Stimulated activated CD8-positive, alpha-beta memory T cell treated with anti-CD3 and anti-CD28 coated beads, Interleukin-12 subunit alpha, Interleukin-12 subunit beta, amount 100 ng/mL, for 24 hours (primary cell): ENCODE results near the gene UVRAG.
A peak's percentile ranks its signal among the peaks of the same experiment; 100 is the strongest.

ENCODE experiments used
- DNase-seq: peaks from one replicate; pipeline ENCODE4 v3.0.0-alpha.2; 2020; ENCODE audit errors: extremely low read depth

UVRAG gene

DNA sequence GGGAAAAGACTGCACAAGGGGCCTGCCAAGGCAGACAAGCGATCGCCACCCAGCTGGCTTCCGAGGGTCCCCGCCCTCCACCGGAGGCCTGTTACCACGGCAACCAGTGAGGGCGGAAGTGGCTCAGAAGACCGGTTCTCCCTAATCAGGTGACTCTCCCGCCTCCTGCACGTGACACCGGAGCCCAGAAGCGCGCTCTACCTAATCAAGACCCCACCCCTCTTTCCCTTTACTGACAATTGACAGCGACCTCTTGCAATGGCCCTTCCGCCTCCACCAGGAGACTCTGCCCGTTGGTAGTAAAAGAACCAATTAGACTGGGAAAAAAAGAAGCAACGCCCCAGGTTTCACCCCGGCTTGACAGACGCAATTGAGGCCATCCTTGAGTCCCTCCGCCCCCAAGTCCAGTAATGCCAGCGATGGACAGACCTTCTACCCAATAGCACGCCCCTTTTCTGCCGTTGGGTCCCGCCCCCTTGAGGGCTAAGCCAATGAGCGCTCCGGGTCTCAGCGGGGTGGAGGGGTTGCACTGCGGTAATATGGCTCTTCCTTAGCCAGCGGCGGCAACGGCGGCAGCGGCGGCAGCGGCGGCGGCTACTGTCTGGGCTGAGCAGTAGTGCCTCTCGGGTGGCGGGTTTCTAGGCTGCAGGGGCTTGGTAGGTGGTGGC, at the start of gene UVRAG:
Gene UVRAG (plus strand): TSS at position 534 of the 668 bp plus-strand sequence. CDS start 198 bp downstream, outside the sequence.
- peak; percentile 94 for DNase-seq

DNA sequence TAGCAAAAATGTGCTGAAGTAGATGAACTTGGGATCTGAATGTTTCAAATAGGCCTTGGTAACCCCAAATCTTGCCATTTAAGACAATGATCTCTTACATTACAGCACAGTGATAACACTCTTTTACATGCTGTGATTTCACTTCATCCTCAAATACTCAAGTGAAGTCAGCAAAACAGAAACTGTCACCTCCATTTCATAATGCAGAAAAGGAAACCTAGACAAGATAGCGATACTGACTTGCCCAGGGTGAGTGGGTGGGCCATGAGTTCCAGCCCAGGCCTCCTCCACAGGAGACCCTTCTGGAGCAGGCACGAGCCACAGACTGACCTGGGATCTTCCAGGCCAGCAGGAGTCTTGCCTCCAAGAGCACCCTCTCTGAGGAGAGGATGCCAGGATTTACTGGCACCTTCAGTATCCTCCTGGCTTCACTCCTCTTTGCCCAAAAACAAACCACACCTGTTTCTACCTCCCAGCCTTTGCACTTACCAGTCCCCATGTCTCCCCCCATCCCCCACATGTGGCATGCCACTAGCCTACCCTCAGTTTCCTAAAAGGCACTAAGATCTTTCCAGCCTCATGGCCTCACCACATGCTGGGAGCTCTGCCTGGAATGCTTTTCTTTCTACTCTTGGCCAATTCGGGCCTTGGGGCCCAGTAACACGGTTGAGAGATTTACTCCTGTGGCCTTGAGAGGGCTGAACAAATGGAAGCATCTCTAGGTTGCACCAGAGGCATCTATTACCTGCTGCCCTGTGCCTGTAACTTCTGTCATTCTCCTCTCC, 48.4 kb upstream of the UVRAG start:
- DNase-seq, result no peak

DNA sequence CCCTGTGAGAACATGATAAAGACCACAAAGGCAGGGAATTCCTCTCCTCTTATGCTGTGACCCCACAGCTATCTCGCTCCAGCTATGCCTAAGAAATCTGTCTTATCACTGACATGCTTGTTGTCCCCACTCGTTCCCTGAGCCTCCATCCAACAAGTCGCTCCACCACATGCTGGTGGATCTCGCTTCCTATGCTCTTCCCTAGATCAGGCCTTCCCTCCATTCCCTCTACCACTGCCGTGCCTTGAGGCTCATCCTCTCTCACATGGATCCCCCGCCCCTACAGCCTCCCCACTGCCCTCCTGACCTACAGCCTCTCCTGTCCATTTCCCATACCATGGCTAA, 47.8 kb upstream of the UVRAG start:
- no peak for DNase-seq

DNA sequence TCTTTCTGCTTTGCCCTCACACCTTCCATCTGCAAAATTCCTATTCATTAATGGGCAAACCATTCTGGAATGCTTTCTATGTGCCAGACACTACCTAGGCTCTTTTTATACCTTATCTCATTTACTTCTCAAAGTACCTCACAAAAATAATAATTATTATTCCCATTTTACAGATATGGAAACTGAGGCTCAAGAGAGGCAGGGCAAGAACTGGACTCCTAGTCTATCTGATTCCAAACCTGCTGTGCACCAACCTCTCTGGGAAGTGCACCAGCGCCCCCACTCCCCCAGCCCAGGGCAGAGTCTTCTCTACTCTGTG, 47.3 kb upstream of the UVRAG start:
- no peak for DNase-seq

DNA sequence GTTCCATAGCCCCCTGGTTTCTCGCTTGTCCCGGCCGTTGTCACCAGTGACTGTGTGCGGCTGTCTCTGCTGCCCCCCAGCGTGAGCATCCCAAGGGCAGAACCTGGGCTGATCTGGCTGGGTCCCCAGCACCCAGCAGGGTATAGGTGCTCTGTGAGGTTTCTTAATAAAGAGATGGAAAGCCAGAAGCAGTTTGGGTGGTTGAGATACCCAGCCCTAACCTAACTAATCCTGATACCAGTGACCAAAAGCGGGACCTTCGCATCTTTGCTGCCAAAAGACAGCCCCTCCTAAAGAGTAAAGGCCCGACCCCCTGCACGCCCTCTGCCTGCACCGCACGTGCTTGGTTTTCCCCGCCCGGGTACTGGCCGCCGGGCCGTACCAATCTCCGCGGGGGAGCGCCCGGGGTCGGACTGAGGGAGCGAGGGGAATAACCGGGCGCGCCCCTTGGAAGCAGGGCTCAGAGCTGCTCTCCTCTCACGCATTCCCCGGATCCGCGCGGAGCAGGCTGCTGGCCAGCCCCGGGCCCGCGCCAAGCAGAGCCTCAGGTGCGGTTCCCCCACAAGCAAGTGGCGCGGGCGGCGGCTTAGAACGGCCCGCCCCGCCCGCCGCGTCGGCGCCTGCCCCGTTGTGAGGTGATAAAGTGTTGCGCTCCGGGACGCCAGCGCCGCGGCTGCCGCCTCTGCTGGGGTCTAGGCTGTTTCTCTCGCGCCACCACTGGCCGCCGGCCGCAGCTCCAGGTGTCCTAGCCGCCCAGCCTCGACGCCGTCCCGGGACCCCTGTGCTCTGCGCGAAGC, 46.7 kb upstream of the UVRAG start, which contains the start of gene DGAT2:
Gene DGAT2 (plus strand): TSS at position 667 of the 797 bp plus-strand sequence. CDS start 214 bp downstream, outside the sequence.
- DNase-seq, result peak; percentile 33

DNA sequence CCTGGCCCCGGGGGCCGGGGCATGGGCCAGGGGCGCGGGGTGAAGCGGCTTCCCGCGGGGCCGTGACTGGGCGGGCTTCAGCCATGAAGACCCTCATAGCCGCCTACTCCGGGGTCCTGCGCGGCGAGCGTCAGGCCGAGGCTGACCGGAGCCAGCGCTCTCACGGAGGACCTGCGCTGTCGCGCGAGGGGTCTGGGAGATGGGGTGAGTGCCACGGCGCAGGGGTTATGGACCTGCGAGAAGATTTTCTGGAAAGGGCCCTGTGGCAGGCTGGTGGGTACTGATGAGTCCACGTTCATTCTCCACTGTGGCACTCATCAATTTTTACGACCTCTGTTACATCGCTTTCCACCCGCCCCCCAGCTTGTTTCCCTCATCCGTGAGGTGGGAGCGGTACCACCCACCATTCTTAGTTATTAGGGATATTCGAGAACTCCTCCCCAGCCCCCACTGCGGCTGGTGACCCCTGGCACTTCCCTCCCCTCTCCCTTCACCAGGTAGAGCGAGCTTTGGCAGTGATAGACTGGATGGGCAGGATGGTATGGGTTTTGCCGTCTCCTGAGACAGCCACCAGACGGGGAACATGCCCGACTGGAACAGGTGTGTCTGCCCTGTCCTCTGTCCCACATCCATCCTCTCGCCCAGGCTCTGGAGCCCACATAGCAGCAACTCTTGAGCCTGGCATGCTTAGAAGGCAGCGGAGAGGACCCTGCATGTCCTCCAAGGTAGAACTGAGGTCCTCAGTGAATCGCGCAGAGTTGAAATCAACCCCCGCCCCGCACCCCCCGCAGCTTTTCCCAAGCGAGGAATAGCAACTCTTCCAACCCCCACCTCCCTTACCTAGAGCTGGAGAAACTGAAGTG, 45.9 kb upstream of the UVRAG start:
- no peak for DNase-seq

DNA sequence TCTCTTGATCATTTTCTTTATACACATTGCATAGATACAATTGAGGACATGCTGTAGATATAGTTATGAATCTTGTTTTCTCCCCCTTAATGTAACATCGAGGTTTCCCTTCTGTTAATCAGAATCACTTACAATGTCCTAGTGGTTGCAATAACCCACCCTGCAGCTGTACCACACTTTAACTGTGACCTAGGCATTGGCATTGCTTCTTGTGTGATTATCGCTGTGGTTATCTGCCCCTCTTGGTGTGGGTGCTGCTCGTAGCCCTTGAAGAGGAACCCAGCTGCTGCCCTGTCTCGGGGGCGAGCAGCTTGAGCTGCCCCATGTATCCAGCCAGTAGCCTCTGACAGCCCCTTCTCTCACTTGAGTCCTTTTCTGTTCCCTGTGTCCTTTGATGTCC, 44.9 kb upstream of the UVRAG start:
- no peak for DNase-seq

DNA sequence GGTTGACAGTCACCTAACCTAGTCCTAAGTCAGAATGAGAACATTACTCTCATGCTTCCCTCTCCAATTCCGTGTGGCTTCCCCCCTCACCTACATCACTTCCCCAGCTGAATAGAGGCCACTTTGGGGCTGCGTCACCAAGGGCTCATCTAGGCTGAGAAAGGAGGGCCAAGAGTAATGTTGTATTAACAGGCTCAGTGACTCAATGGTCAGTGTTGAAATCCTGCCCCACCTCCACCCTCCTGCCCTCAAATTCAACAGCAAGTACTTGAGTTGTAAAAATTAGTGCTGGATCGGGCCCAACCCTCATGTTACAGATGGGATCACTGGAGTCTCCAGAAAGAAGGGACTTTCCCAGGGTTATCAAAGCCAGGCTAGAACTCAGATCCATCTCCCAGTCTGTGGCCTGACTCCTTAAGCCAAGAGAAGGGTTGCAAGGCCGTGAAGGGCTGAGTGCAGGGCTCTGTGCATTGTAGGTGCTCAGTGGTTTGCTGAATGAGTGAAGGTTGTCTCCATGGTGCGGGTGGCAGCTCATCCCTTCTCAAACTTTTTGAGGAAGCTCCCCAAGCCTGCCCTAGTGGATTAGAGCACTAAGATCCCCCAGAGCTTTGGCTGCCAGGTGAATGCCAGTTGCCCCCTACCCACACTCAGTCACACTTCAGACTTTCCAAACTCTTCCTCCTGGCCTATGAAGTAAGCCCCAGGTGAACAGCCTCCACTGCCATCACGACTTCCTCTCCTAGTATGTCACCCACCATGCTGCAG, 43.2 kb upstream of the UVRAG start:
- DNase-seq, result no peak

DNA sequence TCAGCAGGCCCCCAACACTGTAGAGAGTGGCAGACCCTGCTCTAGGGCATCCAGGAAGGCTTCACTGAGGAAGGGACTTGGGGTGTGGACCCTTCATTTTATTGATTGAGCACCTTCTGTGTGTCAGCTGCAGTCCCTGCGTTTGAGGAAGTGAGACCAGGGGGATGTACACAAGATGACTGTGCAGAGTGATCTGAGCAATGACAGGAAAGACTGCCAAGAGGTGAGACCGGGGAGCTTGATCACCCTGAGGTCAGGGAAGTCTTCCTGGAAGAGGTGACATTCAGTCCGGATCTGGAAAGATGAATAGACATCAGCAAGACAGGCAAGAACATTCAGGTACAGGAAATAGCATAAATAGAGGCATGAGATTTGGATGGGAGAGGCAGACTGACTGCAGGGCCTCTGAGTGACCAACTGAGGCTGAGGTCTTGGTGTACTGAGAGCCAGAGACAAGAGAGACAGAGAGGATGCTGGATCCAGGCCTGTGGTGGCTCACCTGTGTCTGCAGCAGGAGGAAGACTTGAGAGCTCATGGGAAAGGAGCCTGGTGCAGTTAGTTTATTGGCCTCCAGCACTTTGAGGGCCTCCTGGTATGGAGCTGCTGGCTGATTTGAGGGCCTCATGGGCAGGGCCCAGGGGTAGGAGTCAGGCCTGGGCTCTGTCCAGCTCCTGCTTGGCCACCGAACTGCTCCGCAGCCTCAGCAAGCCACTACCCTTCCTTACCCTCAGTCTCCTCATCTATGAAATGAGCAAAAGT, 41.2 kb upstream of the UVRAG start:
- DNase-seq, result no peak

DNA sequence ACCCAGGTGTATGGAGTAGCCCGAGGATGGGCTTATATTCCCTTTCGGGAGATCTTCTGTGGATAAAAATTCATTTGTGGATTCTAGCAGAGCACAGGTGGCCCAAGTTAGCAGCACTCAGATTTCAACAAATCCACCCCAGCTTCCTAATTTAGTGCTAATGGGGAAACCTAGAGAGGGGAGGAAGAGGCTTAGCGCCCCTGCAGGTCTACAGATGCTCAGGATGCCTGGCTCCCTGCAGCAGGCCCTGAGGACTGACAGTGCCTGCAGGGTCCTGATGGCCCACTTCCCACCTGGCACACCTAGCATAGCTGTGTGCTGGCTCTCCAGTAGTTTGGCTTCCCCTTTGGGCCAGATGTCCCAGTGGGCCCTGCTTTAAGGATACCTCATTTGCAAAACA, 40.0 kb upstream of the UVRAG start:
- DNase-seq, result no peak

DNA sequence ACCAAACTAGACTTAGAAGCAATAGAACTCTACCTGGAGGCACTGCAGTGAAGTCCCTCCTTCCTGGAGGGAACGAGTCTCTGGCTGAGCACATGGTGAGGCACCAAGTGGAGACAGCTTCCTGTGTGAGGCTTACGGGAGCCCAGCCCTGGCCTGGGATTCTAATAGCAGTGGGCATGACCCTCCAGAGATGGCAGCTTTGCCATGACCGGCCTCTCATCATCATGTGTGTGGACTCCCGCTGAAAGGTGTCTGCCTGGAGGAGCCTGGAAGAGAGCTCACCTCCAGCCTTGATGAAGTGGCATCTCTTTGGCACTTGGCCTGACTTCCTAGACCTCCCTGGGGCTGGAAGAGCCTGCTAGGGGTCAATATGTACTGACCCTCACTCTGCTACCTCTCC, 38.5 kb upstream of the UVRAG start:
- DNase-seq, result no peak

DNA sequence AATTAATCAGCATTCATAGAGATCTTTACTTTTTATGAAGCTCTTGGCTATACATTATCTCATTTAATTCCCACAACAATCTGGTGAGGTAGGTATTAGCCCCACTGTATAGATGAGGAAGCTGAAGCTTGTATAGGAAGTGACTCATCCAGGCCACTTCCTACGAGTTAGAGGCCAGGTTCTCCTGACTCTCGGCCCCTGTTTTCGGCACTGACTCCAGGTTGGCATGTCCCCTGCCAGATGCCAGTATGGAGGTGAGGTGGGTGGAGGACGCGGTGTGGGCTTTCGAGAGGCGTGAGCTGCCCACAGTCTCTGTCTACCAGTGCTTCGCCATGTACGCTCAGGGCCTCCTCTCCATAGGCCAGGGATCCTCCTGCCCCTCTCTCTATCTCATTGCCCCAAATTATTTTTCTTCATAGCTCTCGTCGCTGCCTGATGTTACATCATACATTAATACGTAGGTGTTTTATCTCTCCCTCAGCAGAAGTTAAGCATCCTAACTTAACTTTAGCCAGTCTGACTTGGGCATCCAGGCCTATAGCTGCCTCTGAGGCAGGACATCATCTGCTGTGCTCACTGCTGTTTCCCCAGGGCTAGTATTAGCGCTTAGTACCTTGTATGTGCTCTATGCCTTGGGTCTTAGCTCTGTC, 37.4 kb upstream of the UVRAG start:
- no peak for DNase-seq

DNA sequence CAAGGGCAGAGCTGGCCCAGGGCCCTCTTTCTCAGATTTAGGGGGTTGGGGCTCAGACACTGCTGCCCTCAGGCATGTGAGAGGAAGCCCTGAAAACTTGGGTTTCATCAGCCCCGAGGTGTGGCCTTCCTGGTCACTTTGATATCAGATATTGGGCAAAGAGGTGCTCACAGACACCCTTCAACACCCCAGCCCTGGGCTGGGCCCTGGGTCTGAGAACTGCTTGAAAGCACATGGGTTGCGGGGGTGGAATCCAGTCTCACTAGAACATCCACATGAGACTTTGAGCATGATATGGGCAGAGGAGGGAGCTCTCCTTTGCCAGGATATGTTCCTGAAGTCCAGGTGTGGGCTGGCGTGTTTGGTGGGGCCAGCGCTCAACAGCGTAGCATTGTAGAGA, 36.0 kb upstream of the UVRAG start:
- DNase-seq, result no peak

DNA sequence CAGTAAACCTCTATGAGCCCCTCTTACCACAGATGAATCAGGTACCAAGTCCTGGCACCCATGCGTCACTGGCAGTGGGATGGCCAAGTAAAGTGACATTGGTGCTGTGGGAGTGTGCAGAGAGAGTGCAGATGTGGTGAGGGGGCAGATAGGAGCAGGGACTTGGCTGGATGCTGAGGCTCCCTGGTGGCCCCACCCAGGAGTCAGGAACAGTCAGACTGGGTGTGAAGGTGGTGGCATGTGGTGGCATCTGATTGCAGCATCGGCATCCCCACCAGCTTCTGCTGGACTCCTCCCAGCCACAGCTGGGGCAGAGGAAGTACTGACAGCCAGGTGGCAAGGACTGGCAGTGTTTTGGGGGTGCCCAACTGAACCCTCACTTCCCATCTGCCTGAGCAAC, 35.0 kb upstream of the UVRAG start:
- DNase-seq, result no peak

DNA sequence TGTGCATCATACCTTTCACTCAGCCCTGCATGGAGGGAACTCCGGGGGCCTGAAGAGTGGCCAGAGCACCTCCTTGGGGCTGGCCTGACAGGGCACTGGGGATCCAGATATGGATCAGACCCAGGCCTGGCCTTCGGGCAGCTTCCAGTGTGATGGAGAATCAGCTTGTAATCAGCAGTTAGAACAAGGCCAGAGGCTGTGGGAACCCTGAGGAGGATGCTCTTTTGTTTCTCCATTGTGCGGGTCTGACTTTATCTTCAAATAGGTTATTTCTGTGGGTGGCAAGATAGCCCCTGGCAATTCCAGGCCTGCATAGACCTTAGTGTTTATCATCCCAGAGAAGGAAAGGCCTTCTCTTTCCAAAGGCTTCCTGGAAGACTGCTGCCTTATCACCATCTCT, 34.1 kb upstream of the UVRAG start:
- DNase-seq, result no peak

DNA sequence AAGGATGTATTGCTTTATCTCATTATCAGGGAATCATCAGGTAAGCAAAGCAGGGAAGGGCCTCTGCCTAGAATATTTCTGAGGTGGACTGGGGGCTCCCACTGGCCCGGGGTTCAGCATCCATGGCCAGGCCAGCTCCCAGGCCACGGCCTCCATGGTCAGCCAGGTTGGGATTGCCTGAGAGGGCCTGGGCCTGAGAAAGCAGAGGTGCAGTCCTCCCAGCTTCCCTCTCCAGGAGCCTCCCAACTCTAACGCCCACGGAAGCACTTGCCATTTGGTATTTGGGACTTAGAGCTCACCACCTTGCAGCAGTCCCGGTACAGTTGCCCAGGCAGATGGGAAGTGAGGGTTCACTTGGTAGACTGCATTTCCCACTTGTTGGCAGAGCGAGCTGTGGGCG, 33.7 kb upstream of the UVRAG start:
- no peak for DNase-seq

DNA sequence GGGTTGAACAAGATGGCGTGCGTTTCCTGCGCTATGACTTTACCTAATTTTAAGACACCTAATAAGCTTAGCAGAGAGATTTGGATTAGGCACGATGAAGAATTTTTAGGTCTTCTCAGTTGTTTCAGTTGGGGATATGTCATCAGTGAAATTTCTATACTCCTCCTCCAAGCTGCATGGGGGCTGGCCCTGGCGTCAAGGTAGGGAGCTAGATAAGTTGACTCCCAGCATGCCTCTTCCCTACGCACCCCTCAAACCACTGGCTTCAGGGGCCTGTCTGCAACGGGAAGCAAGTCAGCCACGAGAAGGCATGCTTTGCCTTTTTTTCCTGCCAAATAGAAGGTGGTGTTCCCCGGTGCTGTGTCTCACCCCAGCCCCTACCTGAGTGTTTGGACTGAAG, 33.2 kb upstream of the UVRAG start:
- DNase-seq, result no peak

DNA sequence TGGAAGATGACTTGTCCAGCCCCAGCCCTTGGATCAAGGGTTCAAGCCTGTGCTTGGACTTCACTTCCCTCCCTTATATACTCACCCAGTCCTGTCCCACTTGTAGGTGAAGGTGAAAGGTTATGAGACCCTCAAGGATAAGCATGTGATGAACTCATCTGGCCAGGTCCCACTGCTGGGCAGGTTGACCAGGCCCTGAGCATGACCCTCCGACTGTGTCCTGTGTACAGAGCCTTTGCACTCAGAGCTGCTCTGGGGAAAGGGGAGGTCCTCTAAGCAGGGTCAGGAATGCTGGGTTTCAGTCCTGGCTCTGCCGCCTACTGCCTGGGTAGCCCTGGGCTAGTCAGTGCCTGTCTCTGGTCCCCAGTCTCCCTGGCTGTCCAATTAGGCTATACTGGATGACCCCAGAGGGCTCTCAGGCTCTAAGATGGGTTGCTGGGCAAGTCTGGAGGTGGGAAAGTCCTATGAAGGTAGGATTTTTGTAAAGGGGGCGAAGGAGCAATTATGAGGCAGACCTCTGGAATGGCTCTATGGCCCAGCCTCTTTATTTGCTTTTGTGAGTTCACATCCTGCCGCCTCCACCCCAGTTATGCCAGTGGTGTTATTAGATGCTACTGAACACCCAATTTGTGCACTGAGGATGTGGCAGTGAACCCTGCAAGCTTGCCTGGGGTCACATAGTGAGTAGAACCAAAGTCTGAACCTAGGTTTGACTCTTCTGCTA, 32.3 kb upstream of the UVRAG start:
- DNase-seq, result no peak

DNA sequence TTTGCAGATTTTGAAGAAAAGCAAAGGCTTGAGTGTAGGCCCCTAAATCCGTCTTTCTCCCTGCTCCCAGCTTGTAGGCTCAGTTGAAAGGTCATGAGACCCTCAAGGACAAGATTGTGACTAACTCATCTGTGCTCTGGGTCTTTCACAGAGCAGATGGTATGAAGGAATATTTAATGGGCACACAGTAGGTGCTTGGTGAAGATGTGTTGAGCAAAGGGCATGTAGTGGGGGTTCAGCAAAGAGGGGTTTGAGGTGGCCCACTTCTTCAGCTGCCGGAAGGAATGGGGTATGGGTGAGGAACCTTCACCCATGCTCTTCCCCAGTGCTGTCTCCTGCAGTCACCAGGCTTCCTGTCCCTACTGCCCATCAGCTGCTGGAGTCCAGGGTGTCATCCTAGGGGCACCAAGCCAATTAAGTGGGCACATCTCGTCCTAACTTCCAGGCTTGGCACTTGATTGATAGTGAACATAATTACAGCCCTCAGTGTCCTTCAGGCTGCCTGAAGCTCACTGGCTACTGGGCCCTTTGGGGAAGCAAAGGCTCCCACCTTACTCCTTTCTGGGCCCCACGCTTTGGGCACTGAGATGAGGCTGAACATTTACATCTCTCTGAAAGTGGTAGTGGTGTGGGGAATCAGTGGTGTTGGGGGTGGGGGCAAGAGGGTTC, 31.5 kb upstream of the UVRAG start:
- no peak for DNase-seq
